Measurements from ENCODE around the gene TGM2.

DNA sequence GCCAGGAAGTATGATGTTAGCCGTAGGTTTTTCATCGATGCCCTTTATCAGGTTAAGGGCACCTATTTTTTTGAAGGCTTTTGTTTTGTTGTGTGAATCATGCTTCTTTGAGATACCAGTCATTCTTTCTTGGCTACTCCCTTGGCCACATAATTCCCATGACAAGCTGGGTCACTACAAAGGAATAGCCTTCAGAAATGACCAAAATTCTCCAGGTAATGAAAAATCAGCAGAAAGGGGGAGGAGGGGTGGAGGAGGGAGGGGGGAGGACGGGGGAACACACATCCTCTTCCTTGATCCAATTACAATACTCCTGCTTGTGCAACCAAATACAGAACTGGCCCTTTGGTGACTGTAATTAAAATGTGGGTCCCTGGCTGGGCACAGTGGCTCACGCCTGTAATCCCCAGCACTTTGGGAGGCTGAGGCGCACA, 21.7 kb upstream of the TGM2 start:
- TF ChIP-seq POLR2AphosphoS5 (IDR thresholded peaks at IDR 0.05) (no peak), EP300 (IDR thresholded peaks at IDR 0.05) (no peak)
- TF ChIP-seq, protein P1, sequence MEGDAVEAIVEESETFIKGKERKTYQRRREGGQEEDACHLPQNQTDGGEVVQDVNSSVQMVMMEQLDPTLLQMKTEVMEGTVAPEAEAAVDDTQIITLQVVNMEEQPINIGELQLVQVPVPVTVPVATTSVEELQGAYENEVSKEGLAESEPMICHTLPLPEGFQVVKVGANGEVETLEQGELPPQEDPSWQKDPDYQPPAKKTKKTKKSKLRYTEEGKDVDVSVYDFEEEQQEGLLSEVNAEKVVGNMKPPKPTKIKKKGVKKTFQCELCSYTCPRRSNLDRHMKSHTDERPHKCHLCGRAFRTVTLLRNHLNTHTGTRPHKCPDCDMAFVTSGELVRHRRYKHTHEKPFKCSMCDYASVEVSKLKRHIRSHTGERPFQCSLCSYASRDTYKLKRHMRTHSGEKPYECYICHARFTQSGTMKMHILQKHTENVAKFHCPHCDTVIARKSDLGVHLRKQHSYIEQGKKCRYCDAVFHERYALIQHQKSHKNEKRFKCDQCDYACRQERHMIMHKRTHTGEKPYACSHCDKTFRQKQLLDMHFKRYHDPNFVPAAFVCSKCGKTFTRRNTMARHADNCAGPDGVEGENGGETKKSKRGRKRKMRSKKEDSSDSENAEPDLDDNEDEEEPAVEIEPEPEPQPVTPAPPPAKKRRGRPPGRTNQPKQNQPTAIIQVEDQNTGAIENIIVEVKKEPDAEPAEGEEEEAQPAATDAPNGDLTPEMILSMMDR (IDR thresholded peaks at IDR 0.05): no peak
